Fibroblast of villous mesenchyme (primary cell): ENCODE results near the gene DHX29. TPM values are rescaled to one million over a fixed set of nuclear protein-coding genes. Genes with fewer than 3 reads are reported as not detected.

ENCODE experiments used
- DNase-seq: peaks from one replicate; pipeline ENCODE4 v3.0.0-alpha.2; 2010; ENCODE audit warnings: low read depth
- H3K4me3 ChIP-seq: 2 replicates; pipeline ENCODE4 v1.5.1; 2011; ENCODE audit warnings: low read depth, mild to moderate bottlenecking, low read length
- total RNA-seq: library from RNA; depleted of rRNA; stranded (reverse); fragments of >200 nt; gene quantifications from 2 replicates; pipeline ENCODE4 v1.2.3, GENCODE V29; 2012
- TF ChIP-seq, protein P1 (sequence below): IDR thresholded peaks from 2 replicates; pipeline ENCODE4 v1.5.1; 2012; ENCODE audit warnings: low read depth, mild to moderate bottlenecking, low read length; ENCODE audit not compliant: insufficient read depth

The DHX29 gene
- total RNA-seq, 1 donor: 43.6 TPM

- no peak overlapping the region for H3K4me3 ChIP-seq
- TF ChIP-seq, protein P1, sequence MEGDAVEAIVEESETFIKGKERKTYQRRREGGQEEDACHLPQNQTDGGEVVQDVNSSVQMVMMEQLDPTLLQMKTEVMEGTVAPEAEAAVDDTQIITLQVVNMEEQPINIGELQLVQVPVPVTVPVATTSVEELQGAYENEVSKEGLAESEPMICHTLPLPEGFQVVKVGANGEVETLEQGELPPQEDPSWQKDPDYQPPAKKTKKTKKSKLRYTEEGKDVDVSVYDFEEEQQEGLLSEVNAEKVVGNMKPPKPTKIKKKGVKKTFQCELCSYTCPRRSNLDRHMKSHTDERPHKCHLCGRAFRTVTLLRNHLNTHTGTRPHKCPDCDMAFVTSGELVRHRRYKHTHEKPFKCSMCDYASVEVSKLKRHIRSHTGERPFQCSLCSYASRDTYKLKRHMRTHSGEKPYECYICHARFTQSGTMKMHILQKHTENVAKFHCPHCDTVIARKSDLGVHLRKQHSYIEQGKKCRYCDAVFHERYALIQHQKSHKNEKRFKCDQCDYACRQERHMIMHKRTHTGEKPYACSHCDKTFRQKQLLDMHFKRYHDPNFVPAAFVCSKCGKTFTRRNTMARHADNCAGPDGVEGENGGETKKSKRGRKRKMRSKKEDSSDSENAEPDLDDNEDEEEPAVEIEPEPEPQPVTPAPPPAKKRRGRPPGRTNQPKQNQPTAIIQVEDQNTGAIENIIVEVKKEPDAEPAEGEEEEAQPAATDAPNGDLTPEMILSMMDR: no peak
- no peak for DNase-seq
Measured at GRCh38 chr5:55230086-55230629, 77.3 kb downstream of the DHX29 start.

DNA sequence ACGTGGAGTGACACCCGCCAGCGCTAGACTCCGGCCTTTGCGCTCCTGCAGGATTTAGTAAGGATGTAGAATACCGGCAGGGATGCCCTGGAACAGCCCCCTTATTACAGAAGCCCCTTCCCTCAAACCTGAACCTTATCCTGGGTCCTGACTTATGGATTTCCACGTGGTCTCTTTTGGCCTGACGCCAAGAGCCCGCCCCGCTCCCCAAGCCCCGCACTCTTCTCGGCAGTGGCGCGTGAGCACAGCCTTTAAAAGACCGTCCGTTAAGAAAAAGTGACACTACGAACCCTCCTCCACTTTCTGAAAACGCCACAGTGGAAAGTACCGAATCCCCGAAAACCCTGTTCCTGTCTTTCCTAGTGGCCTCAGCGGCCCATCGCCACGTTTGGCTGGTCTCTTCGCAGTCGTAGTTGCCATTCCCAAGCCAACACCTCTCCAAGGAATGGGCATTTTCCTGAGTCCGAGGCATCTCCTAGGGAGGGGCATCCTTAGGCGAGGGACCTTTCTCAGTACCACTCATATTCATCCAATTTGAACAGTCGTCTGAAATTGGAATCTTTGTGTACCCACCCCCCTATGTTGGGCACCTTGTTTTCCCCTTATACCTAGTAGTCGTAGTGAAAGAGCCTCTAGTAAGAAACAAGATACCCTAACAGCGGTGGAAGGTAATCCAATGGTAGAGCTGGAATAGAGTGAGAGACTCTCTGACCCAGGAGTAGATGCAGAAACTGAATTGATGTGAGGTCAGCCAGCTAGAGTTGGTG, 79.6 kb downstream of the DHX29 start:
- no peak for DNase-seq
- peak overlapping the region; percentile 42 for H3K4me3 ChIP-seq
- TF ChIP-seq, protein P1: no peak

GRCh38 chr5:55226934-55227663, 80.4 kb downstream of the DHX29 start, which contains the start of gene MCIDAS:
MCIDAS (minus strand) TSS chr5:55227315; CDS start chr5:55227138, 177 bp downstream.
- peak within 1 kb of the TSS; percentile 42 for H3K4me3 ChIP-seq
- DNase-seq: peak; percentile 25
- TF ChIP-seq, protein P1: no peak

- TF ChIP-seq, protein P1: peak; percentile 61
- H3K4me3 ChIP-seq: peak overlapping the region; percentile 42
- DNase-seq: peak; percentile 65
Measured at GRCh38 chr5:55226027-55226933, 81.2 kb downstream of the DHX29 start.

DNA sequence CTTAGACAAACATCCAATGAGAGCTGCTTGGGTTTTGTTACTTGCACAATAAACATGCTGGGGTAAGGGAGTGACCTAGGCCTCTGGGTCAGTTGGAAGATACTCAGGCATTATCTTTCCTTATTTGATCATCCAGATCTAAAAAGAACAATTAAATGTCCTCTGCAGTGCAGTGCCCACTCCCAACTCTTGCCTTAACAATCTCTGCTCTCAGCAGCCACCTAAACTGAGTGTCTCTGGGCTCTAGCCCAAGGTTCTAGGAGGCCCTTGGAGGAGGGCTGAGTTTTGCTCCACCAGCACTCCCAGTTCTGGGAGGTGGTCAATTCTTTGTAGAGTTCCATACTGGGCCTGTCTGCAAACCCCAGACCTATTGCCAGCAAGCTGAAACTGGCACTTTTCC, 82.1 kb downstream of the DHX29 start:
- no peak overlapping the region for H3K4me3 ChIP-seq
- TF ChIP-seq, protein P1: no peak
- DNase-seq: no peak

- TF ChIP-seq, protein P1: no peak
Measured at GRCh38 chr5:55223812-55224240, 83.7 kb downstream of the DHX29 start.

More at GRCh38 chr5:55223812-55224240, 83.7 kb downstream of the DHX29 start:
- no peak for DNase-seq
- H3K4me3 ChIP-seq: no peak overlapping the region
